ENCODE measurements around the gene CACUL1.

The CACUL1 gene

DNA sequence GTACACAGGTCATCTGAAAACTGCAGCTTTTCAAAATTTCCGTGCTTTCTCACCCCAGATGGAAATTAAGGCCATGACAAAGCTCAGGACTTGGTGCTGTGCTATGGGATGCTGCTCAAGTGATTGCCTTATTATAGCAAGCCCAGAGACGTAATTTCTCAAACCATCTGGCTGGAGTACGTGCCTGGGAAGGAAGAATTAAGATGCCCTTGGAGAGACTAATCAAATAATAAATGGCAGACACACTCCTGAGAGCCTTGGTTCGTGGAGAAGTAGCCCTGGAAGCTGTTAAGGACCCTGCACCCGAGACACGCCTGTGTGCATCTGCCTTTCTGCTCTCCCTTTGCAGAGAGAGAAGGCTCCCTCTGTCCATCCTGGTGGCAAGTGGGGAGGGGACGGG lies 121.0 kb downstream of the CACUL1 start:
- no peak for FAIRE-seq

- FAIRE-seq, result no peak
Measured at GRCh38 chr10:118629211-118629610, 125.6 kb downstream of the CACUL1 start.

DNA sequence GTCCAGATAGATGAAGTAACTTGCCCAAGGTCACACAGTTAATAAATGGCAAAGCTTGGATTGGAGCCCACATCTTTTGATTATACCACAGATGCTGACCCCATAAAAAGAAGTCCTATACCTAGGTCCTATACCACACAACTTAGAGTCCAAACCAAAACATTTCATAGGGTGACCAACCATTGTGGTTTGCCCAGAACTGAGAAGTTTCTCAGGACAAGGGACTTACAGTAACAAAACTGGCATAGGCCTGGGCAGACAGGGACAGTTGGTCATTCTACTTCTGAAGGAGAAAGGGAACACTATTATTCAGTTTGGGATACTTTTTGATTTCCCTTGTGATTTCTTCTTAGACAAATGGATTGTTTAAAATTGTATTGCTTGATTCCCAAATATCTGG lies 126.4 kb downstream of the CACUL1 start:
- FAIRE-seq, result no peak

DNA sequence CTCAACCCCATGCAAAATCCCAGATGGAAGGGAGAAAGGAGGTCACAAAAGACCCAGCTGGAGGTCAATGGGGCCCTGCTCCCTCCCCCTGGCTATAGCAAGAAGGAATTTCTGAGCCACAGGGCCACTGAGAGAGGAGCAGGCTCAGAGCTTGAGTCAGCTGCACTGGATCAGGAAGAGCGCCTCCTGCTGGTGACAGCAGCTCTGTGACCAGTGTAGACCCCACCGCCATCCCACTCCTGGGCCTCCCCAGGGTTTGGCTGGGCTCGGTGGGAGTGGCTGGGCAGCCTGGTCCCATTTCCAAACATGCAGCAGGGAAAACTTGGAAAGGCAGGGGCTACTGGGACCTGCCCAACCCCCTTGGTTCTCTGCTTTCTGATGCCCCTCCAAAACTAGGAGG lies 127.8 kb downstream of the CACUL1 start:
- no peak for FAIRE-seq

Measured in G401.6 (cell line).